Measurements from ENCODE around the gene ACSL6.

Gene ACSL6, protein sequence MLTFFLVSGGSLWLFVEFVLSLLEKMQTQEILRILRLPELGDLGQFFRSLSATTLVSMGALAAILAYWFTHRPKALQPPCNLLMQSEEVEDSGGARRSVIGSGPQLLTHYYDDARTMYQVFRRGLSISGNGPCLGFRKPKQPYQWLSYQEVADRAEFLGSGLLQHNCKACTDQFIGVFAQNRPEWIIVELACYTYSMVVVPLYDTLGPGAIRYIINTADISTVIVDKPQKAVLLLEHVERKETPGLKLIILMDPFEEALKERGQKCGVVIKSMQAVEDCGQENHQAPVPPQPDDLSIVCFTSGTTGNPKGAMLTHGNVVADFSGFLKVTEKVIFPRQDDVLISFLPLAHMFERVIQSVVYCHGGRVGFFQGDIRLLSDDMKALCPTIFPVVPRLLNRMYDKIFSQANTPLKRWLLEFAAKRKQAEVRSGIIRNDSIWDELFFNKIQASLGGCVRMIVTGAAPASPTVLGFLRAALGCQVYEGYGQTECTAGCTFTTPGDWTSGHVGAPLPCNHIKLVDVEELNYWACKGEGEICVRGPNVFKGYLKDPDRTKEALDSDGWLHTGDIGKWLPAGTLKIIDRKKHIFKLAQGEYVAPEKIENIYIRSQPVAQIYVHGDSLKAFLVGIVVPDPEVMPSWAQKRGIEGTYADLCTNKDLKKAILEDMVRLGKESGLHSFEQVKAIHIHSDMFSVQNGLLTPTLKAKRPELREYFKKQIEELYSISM

DNA sequence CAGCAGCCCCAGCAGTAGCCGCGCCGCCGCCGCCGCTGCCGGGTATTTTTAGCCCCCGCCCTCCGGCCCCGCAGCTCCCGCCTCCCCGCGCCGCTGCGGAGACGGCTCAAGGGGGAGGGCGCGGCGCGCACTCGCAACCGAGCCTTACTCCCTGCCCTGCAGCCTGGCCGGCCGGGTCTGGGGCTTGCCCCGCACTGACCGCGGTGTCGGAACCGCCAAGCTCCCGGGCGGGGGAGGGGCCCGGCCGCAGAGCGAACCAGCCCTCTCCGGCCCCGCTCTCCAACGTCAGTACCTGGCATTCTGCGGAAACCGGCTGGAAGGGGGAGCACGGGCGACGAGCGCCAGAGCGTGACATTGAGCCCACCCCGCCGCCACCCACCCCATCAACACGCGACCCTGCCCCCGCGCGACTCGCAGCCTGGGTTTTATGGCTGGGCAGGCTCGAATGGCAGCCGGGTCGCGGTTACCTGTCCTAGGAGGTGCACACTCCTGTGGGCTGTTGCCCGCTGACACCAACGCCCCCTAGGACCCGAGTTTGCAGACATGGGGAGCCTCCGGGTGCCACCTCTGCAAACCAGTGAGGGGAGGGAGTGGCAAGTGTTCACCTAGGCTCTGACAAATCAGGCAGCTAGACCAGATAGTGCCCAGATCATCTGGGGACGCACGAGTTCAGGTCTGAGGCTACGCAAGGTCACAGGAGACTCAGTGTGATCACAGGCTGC is at the start of gene ACSL6:
ACSL6 (minus strand) TSS at position 37 of the 722 bp plus-strand sequence. CDS start 105 bp downstream, outside the sequence.
- in situ Hi-C loops (cut with HindIII; ENCODE audit: low sequenced_read_pairs), result no loop called here
- peak within 1 kb of the TSS; percentile 27 for H3K4me3 ChIP-seq (ENCODE audit: low read depth, low read length)
- TF ChIP-seq, protein P1, sequence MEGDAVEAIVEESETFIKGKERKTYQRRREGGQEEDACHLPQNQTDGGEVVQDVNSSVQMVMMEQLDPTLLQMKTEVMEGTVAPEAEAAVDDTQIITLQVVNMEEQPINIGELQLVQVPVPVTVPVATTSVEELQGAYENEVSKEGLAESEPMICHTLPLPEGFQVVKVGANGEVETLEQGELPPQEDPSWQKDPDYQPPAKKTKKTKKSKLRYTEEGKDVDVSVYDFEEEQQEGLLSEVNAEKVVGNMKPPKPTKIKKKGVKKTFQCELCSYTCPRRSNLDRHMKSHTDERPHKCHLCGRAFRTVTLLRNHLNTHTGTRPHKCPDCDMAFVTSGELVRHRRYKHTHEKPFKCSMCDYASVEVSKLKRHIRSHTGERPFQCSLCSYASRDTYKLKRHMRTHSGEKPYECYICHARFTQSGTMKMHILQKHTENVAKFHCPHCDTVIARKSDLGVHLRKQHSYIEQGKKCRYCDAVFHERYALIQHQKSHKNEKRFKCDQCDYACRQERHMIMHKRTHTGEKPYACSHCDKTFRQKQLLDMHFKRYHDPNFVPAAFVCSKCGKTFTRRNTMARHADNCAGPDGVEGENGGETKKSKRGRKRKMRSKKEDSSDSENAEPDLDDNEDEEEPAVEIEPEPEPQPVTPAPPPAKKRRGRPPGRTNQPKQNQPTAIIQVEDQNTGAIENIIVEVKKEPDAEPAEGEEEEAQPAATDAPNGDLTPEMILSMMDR (IDR thresholded peaks at IDR 0.05; ENCODE audit: low read depth, low read length), result no peak
- DNase-seq (ENCODE audit: low read depth, low spot score), result no peak

DNA sequence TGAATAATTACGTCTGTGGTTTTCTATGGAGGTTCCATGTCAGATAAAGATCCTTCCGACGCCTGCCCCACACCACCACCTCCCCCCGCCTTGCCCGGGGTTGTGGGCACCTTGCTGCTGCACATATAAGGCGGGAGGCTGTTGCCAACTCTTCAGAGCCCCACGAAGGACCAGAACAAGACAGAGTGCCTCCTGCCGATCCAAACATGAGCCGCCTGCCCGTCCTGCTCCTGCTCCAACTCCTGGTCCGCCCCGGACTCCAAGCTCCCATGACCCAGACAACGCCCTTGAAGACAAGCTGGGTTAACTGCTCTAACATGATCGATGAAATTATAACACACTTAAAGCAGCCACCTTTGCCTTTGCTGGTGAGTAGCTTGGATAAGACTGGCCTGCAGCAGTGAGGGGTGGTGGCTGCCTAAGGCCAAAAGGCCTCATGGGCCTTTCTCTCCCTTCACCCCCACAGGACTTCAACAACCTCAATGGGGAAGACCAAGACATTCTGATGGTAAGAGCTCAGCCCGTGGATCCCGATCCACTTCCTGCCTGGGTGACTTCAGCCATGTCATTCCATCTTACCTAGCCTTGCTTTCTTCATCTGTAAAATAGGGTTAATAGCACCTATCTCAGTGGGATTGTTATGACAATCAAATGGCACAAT is 49.2 kb upstream of the ACSL6 start, which contains the start of gene IL3:
IL3 (plus strand) TSS at position 155 of the 661 bp plus-strand sequence; CDS start at position 207, 52 bp downstream.
- TF ChIP-seq, protein P1 (IDR thresholded peaks at IDR 0.05; ENCODE audit: low read depth, low read length), result no peak
- in situ Hi-C loops (cut with HindIII; ENCODE audit: low sequenced_read_pairs), result no loop called here
- no peak within 1 kb of the TSS for H3K4me3 ChIP-seq (ENCODE audit: low read depth, low read length)
- DNase-seq (ENCODE audit: low read depth, low spot score), result no peak

DNA sequence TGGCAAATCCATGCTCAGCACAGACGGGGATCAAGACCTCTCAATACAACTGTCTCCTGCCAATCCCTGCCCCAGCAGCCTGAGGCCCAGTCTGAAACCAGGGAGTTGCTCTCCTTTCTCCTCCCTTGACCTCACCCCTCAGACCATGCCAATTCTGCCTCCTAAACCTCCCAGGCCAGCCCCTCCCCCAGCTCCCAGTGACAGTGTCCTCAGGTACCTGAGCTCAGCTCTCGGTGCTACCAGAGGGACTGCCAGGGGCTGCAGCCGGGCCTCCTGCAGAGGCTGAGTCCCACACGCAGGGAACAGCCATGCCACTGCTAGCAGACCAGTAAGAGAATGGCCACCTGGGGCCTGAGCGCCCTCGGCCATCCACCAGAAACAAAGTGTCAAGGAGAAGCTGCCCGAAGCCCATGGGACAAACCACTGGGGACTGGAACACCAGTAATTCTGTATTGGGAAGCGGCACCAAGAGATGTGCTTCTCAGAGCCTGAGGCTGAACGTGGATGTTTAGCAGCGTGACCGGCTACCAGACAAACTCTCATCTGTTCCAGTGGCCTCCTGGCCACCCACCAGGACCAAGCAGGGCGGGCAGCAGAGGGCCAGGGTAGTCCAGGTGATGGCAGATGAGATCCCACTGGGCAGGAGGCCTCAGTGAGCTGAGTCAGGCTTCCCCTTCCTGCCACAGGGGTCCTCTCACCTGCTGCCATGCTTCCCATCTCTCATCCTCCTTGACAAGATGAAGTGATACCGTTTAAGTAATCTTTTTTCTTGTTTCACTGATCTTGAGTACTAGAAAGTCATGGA is 48.4 kb upstream of the ACSL6 start:
- DNase-seq (ENCODE audit: low read depth, low spot score), result no peak
- in situ Hi-C loops (cut with HindIII; ENCODE audit: low sequenced_read_pairs), result no loop called here
- TF ChIP-seq, protein P1 (IDR thresholded peaks at IDR 0.05; ENCODE audit: low read depth, low read length), result no peak
- no peak overlapping the region for H3K4me3 ChIP-seq (ENCODE audit: low read depth, low read length)

DNA sequence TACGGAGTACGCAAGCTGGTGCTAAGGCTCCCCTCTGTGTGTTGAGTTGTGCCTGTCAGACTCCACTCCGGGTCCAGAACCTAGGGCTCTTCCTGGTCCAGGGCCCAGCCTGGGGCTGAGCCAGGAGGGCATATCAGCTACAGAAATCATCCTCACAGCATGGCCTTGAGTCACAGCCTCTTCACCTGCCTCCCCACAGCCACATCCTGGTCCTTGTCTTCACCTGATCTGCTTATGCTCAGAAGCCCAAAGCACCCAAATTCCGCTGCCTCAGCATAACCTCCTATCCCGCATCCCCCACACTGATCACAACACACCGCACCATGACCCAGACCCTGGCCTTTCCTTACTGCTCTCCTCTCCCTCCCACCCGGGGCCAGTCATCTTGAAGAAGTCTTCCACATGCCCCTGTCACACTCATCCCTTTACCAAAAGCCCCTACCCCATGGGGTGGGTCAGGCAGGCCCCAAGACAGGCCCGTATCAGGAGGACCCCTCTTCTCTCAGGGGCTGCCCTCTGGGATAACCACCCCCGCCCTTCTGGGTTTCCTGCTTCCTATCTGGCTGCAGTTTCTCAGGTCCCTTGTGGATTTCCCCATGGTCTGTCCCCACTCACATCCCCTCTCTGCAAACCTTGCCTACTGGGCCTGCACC is 47.7 kb upstream of the ACSL6 start:
- DNase-seq (ENCODE audit: low read depth, low spot score), result no peak
- H3K4me3 ChIP-seq (ENCODE audit: low read depth, low read length), result no peak overlapping the region
- in situ Hi-C loops (cut with HindIII; ENCODE audit: low sequenced_read_pairs), result no loop called here
- TF ChIP-seq, protein P1 (IDR thresholded peaks at IDR 0.05; ENCODE audit: low read depth, low read length), result no peak

DNA sequence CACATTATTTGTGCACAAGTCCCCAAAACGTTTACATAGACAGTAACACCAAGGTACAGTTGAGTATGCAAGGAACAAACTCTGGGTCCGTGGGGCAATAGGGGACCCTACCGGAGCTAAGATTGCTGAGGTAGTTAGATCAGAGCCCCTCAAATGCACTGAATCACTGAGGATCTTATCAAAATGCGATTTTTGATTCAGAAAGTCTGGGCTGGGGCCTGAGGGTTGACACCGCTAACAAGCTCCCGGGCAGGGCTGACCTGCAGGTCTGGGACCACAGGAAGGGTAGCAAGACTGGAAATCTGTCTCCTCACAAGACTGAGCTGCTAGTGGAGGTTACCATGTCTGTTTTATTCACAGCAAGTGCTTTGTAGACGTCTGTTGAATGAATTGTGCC is 47.2 kb upstream of the ACSL6 start:
- TF ChIP-seq, protein P1 (IDR thresholded peaks at IDR 0.05; ENCODE audit: low read depth, low read length), result no peak

More for the DNA sequence above, 47.2 kb upstream of the ACSL6 start:
- DNase-seq (ENCODE audit: low read depth, low spot score), result no peak
- no peak overlapping the region for H3K4me3 ChIP-seq (ENCODE audit: low read depth, low read length)
- in situ Hi-C loops (cut with HindIII; ENCODE audit: low sequenced_read_pairs), result no loop called here

Data from astrocyte of the spinal cord (primary cell).